ENCODE measurements around the gene SH3BGRL.

Gene SH3BGRL

DNA sequence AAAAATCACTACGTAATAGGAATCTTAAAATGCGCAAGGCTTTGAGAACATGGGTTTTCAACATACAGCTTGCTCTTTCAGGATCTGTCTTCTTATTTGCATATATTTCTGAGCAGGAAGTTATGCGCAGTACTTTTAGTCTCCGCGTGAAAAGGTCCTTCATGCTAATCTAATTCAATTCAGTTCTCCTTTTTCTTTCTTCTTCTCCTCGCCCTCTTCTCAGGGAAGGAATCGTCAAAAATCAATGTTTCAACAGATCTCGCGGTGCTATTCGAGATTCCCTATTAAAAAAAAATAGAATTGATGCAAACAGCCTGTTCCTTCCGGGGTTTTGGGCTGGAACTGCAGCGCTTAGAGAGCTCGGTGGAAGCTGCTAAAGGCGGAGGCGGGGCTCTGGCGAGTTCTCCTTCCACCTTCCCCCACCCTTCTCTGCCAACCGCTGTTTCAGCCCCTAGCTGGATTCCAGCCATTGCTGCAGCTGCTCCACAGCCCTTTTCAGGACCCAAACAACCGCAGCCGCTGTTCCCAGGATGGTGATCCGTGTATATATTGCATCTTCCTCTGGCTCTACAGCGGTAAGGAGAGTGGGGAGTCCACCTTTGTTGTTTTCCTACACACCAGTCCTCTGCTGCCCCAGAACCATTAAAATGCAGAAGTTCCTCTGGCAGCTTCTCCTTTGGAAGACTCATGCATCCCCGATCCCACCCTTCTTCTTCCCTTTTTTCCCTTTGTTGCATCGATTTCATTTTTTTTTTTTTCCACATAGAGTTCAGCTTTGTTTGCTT, at the start of gene SH3BGRL, which contains the start of gene HMGN5:
Gene SH3BGRL (plus strand): TSS at position 432 of the 785 bp plus-strand sequence. CDS start 99 bp downstream, at position 531.
Gene HMGN5 (minus strand): TSS at position 243 of the 785 bp plus-strand sequence. CDS start 80,364 bp downstream, outside the sequence.
- DNase-seq: peak; percentile 68

DNA sequence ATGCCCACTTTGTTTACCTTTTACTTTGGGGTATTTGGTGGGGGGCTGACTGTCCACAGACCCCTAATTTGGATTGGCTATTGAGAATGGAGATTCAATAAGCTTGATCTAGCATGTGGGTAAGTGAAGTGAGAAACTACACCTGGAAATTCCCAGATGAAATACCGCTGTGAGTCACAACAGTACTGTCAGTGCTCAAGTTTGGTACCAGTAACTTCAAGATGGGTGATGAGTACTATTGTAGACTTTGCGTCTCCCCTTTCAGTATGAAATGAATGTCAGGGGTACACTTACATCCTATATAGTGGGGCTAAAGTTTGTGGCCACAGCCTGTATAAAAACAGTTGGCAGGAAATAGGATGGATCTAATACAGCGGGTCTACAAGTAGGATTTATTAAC, 33.5 kb upstream of the SH3BGRL start:
- no peak for DNase-seq

DNA sequence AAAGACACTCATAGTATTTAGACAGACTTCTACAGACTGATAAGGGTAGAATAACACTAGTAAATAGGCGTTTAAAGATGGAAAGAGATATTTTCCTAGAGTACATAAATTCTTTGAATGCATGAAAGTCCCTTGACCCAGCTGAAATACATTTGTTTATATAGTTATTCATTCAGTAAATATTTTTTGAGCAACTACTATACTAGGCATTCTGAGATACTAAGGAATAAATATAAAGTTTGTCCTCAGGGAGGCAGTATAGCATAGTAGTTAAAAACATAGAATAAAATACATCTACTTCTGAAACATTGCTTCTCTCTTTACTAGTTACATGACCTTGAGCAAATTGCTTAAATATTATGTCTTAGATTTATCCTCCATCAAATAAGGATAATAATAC, 27.6 kb upstream of the SH3BGRL start:
- DNase-seq: no peak

DNA sequence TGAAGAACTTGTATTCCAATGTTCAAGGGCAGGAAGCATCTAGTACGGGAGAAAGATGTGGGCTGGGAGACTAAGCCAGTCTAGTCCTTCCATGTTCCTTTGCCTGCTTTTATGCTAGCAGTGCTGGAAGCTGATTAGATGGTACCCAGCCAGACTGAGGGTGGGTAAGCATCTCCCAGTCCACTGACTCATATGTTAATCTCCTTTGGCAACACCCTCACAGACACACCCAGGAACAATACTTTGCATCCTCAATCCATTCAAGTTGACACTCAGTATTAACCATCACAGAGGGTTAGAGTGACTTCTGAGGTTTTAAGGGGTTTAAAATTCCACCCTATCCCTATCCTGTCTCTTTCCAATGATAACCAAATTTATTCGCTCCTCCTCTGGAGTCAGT, 6.6 kb upstream of the SH3BGRL start:
- no peak for DNase-seq

DNA sequence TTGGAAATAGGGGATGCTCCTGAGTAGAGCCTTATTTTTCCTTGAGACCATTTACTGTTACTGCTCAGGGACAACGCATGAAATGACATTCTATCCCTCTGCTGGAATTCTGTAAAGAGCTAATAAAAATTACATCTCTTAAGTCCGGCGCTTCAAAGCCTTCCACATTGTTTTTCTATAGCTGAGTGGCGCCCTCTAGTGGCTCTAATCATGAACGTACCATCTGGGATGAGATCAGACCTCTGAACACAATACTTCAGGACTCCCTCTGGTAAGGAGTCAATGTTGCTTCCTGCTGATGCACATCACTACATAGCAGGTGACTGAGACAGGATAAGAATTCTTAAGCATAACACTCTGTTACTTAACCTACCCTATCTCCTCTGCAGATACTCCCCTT, 6.2 kb upstream of the SH3BGRL start:
- DNase-seq: peak; percentile 63

DNA sequence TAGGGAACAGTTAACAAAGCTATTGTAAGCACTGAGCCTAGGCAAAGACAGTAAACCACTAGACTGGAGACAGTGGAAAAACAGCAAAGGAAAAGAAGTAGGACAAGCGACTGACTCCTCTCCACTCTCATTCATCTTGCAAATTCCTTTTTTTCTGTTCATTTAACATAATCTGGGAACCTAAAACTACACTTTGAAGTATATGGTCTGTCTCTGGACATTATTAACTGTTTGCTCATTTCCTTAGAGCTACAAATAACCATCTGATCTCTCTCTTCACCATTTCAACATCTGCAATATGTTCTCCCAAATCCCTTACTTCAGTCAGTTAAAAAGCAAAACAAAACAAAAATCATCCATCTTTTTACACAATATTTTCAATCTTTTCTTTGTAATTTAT, 831 bp upstream of the SH3BGRL start:
- DNase-seq: no peak

DNA sequence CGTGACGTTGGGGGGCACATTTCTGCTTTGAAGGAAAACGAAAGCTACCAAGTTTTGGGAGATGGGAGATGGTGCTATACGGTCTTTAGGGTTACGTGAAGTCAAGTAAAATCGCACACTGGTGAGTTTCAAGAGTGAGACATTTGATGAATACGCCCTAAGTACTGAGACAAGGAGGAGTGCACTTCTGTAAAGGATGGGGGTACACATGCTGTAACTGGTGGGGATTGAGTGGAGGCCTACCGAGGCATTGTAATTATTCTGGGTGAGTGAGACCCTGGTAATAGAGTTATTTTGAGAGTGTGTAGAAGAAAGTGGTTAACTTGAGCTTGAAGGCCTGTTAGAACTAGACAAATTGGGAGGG, 536 bp downstream of the SH3BGRL start:
- peak; percentile 3 for DNase-seq

DNA sequence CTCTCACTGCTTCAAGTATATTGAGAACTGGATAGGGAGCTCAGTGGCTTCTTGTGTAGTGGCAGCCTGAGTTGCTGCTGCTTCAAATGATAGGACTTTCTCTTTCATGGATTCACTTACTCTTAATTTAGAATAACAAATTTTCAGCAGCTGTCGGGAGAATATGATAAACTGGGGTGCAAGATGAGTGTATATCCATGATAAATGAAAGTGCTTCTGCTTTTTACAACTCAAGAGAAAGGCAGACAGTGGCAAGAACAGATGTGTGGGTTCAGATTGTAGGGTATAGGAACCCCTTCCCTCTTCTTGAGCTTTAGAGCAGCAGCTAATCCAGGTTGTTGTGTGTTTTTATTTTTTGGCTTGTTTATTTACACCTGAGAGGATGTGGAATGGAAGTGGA, 1.0 kb downstream of the SH3BGRL start:
- DNase-seq: no peak

DNA sequence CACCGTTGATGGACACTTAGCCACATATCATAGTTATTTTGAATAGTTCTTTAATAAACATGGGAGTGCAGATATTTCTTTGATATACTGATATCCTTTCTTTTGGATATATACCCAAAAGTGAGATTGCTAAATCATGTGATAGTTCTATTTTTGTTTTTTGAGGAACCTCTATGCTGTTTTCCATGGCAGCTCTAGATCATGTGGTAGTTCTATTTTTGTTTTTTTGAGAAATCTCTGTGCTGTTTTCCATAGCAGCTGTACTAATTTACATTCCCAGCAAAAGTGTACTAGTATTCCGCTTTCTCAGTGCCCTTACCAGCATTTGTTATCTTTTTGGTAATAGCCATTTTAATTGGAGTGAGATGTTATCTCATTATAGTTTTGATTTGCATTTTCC, 3.6 kb downstream of the SH3BGRL start:
- no peak for DNase-seq

DNA sequence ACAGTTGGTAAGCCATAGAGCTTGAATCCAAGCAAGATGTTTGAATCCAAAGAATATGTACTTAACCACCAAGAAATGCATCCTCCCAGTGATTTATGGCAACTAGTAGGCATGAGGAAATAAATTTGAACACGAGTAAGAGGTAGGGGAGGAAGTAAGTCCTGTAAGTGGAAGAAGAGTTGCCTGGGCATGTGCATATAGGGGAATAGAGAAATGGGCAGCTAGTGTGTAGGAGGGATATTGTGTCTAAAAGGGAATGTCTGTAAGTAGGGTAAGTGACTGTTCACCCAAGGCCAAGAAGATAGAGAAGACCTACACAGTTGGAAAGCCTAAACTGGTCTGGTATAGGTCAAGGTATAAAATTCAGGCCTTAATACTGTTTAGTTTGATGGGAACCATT, 4.6 kb downstream of the SH3BGRL start:
- no peak for DNase-seq

DNA sequence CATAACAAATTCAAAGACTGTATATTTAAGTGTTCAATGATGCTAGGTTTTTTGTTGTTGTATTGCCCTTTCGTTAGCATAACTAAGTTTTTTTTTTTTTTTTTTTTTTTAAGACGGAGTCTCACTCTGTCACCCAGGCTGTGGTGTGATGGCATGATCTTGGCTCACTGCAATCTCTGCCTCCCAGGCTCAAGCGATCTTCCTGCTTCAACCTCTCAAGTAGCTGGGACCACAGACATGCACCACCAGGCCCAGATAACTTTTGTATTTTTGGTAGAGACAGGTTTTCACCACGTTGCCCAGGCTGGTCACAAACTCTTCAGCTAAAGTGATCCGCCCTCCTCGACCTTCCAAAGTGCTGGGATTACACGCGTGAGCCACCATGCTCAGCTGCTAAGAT, 7.0 kb downstream of the SH3BGRL start:
- DNase-seq: no peak

DNA sequence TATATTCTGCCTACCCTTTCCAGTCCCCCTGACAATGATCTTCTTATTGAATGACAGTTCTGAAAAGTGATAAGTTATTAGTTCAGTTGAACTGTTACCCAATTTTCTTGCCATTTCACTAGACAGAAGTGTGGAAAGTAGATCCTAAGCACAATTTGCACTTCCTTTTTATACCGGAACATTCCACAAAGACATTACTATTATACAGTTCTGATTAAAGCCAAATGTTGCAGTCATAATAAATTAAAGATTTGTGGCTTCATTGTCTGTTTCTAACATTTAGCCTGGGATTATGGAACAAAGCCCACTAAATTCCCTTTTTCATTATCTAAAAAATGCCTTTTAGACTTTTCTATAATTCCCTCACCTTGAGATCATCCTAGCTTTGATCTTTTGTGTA, 13.8 kb downstream of the SH3BGRL start:
- DNase-seq: no peak

DNA sequence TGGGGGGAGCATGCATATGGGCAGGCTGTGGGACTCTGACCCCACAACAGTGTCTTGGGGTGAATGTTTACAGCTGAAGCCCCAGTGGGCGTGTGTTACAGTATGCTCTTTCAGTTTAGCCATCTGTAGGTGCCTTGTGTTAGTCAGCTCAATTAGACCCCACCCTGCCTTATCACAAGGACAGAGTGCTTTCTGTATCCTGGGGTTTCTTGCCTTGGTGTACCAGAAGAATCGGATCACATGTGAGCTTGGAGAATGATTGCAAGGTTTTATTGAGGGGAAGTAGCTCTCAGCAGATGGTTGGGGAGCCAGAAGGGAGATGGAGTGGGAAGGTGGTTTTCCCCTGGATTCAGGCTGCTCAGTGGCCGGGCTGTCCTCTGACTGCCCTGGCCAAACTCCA, 27.3 kb downstream of the SH3BGRL start:
- no peak for DNase-seq

DNA sequence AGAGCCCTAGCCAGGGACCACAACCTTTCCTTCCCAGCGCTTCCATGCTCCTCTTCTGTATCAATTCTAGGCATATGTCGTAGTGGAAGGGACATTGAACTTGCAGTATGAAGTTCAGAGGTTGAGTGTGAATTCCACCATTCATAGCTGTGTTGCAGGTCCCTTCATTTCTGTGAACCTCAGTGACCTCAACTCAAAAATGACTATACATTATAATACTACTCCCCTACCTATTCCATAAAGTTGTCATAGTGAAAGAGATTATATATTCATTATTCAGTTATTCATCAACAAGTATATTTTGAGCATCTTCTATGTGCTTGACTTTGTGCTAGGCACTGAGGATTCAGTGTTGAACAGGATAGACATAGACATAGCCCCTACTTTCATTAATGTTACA, 28.0 kb downstream of the SH3BGRL start:
- DNase-seq: no peak

DNA sequence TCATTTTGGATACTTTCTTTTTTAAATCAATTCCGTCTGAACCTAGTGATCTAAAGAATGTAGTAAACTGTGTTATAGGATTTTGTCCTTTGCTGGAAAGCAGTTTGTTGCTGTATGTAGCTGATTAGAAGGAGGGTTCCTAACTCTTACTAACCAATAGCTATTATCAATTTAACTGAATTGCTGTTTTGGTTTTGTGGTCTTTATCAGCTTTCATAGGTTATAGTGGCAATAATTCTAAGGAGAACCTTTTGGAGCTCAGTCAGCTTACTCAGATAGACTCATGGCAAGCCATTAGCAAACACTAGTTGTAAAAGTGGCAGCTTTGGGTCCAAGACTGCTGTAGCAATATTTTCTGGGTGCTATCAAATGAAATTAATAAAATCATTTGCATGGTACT, 29.6 kb downstream of the SH3BGRL start:
- DNase-seq: no peak

DNA sequence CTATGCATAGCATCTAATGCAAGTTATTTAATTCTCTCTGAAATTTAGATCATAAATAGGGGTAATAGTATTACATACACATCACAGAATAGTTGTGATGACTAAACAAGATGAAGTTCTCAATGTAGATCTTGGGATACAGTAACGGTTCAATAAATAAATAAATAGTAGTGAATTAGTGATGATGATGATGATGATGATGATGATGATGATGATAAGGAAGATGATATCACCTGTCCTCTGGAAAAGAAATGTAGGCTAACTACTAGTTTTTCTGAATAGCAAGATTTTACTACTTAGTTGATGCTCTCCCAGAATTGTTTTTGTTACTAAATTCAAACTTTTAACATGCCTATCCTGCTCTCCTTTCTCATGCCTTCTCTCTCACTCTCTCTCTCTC, 30.3 kb downstream of the SH3BGRL start:
- DNase-seq: no peak

DNA sequence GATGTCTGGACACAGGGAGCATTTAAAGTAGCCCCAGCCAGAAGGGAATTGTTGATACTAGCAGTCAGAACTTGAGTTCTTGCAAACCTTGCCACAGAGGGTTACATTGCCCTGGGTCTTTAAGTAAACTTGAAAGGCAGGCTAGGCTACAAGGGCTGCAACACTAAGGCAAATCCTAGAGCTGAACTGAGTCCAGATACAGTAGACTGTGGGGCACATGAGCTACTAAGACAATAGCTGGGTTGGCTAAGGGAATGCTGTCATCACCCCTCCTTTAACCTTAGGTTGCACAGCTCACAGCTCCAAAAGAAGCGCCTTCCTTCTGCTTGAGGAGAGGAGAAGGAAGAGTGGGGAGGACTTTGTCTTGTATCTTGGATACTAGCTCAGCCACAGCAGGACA, 35.6 kb downstream of the SH3BGRL start:
- no peak for DNase-seq

DNA sequence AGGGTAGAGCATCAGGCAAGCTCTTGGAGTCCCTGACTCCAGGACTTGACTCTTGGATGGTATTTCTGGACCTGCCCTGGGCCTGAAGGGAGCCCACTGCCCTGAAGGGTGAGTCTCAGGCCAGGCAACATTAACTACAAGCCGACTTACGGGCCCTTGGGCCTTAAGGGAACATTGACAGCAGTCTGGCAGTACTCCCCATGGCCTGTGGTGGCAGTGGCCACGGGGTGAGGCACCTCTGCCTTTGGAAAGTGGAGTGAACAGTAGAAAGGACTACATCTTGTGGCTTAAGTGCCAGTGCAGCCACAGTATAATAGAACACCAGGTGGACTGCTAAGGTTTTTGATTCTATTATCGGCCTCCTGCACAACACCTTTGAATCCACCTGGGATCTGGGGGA, 36.3 kb downstream of the SH3BGRL start:
- no peak for DNase-seq

DNA sequence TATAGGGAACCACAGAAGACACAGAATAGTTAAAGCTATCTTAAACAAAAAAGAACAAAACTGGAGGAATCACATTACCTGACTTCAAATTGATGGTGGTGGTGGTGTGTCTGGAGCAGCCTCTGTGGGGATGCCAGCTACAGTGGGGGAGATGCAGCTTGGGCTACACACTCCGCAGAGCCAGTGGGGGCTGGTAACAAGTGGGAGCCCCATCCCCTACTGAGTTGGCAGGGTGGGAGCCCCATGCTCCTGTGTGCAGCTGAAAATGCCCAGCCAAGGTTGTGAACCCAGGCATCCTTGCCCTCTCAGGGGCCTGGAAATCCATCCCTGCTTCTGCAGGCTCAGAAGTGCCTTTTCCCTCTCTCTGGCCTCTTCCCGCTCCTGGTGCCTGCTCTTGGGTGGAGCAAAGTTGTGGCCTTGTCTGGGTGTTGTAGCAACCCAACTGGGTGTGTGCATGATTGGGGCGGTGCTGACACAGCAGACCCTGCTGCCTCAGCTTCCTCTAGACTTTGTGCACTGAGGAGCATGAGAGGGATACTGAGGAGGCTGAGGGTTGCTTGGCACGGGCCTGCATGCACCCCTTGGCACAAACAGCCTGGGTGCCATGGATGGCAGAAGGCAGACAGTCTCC, 38.9 kb downstream of the SH3BGRL start:
- no peak for DNase-seq

DNA sequence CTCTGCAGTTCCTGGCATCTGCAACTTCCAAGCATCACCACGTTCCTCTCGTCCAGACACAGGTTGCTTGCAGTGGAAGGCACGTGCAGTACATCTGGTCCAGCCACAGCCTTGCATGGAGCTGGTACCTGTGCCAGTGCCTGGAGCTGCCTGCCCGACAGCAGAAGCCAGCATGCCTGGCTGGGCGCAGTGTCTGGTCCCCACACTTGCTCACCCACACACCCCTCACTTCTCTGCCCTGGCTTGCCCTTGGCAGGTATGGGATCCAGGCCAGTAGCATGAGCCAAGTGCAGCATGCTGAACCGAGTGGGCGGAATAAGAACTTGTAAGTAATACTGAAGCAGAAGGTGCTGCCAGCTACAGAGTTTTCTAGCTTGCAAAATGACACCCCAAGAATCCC, 39.9 kb downstream of the SH3BGRL start:
- DNase-seq: no peak

DNA sequence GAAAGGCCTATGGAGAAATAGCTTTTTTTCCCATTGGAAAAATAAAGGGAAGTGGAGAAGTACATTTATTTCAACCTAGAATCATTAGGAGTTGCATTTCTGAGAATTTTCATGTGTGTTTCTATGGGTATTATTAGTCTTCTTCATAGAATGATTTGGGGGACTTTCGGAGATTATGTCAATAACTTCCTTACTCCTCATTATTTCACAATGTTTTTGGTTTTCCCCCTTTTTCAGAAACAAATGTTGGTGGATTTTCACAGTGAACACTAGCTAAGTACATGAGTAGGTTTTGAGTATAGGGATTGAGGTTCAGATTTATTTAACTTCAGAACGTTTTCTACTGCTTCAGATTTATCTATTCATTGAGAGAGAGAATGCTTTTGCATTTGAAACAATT, 54.0 kb downstream of the SH3BGRL start:
- no peak for DNase-seq

DNA sequence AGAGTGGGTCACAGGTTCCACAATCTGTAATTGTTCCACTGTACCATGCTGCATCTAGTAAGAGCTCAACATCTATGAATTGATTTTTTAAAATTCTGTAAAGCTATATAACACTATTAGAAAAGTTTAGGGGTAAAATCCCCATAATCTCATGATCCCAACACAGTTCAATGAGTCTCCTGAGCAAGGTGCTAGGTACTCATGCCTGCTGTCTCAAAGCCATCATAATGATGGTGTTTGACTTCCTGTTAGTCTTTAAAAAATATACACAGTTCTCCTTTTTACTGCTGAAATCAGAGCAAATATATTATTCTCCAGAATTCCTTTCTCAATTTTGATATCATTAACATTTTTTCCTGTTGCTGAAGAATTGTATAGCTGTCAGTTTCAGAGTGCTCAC, 55.9 kb downstream of the SH3BGRL start:
- DNase-seq: no peak

DNA sequence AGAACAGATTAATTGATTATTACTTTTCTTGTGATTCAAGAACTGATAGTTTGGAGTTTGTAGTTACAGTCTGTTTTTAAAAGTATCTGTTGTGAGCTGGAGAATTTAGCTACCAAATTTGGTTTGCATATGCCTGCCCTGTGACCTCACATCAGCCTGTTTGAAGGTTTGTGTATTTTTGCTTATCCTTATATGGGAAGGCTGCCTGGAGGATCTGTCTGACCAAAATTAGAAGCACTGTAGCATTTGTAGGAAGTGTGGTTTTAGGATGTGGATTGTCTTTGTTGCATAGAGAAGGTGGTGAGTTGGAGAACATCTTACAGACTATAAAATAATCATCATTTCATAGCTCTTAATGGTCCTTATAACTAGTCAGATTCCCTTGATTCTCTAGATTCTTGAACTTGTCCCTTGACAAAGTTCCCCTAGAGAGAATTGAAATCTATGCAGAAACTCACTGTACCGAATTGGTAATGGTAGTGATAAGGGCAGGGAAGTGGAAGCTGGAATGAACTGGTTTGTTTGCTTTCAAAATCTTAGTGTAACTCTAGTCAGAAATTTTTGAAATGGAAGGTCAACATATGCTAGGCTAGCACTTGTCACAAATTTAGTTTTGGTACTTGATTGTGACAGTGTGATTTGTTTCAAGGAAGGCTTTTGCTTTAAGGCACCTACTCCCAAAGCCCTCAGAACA, 57.3 kb downstream of the SH3BGRL start:
- no peak for DNase-seq

DNA sequence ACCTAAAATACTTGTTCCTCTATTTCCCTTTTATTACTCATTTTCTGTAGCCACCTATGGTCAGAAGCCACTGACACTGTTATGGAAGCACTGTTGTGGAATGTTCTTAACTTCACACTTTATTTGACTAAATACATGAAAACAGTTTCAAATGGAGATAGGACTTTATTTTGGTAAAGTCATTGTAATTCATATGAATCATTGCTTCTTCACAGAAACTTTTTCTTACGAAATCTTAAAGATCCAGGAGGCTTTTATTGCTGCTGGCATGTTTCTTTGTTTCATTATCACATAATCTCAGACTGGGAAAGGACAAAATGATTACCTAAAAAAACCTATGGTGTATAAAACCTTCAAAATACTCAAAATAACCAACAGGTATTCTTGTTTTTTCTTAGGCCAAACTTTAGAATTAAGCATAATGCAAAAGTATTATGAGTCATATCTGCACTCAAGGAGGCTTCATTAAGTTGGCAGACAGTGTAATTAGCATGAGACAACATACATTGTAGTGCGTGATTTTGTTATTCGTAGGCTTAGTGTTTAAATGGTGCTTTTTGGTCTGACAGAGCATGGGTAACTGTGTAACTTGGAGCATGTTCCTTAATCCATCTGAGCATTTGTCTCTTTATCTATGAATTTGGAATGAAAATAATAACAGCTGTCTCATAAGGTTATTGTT, 58.0 kb downstream of the SH3BGRL start:
- no peak for DNase-seq

All from stimulated activated CD4-positive, alpha-beta T cell treated with anti-CD3 and anti-CD28 coated beads, Interleukin-4, amount 100 ng/mL, for 24 hours (primary cell).